ENCODE data around the gene CPNE2. TPM values are rescaled to one million over a fixed set of nuclear protein-coding genes. Genes with fewer than 3 reads are reported as not detected.
"Not testable (repeated sequence)": the region's sequence is repeated elsewhere in the genome, so short reads cannot be mapped to it uniquely, and the experiment has no call there.

Gene CPNE2
- total RNA-seq, 1 donor from 2014 or later, result 73.7 TPM

DNA sequence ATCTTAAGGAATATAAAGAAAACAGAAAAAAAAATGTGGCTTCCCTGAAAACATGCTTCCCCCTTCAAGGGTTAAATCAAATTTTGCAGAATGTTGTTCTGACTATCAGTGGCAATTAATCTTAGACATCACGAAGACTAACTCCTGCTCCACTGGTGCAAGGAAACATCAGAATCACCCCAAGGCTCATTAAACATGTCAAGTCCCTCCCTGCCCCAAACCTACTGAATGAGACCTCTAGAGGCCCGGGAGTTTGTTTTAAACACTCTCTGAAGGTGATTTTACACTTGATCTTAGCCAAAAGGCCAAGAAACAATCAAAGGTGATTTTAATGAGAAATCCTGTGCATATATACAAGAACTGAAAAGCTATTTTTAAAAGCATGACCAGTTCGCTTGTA is 75.2 kb downstream of the CPNE2 start:
- DNase-seq (ENCODE audit: low read depth, low spot score), result no peak

GRCh38 chr16:57167953-57168352 is 75.6 kb downstream of the CPNE2 start:
- DNase-seq (ENCODE audit: low read depth, low spot score), result peak; percentile 60

DNA sequence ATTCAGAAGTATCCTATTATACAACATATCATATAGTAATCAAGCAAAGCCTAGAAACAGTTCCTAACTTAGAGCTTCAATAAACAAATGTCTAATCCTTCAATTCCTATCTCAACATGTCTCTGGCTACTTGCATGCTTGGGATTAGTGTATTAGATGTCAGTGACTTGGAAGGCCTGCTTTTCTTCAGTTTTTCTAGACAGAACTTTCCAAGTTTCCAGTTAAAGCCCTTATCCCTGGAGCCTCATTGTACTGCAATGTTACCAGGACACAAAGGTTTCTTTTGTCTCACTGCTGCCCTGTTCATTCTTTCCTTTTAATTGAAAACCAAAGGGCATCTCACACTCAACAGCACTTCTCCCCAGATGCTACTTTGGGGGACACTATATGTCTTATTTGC is 76.9 kb downstream of the CPNE2 start:
- DNase-seq (ENCODE audit: low read depth, low spot score), result no peak

DNA sequence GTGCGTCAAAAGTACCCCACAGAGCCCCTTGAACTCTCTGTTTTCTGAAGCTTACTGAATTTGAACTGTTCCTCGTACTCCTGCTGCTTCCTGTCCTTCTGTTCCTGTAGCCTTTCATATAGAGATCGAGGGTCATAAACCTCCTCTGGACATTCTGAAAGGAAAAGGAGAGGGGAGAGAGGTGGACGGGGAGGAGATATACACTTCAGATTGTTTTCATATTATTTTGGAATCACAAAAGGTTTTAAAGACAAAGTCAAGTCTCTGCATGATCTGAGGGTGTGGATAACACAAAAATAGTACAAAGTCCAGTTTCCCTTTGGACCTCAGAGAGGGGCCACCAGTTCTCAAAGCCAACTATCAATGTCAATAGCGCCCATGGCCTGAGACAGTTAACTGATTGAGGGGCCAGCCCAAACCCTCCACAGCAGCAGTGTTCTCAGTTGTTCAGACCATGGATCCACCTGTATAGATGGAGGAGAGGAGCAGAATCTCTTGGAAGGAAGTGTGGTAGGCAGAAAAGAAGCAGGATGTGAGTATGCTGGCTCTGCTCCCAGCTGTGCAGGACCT is 80.4 kb downstream of the CPNE2 start:
- no peak for DNase-seq (ENCODE audit: low read depth, low spot score)

GRCh38 chr16:57175896-57176295 is 83.5 kb downstream of the CPNE2 start:
- no peak for DNase-seq (ENCODE audit: low read depth, low spot score)

GRCh38 chr16:57178196-57178595 is 85.8 kb downstream of the CPNE2 start:
- DNase-seq (ENCODE audit: low read depth, low spot score), result no peak

DNA sequence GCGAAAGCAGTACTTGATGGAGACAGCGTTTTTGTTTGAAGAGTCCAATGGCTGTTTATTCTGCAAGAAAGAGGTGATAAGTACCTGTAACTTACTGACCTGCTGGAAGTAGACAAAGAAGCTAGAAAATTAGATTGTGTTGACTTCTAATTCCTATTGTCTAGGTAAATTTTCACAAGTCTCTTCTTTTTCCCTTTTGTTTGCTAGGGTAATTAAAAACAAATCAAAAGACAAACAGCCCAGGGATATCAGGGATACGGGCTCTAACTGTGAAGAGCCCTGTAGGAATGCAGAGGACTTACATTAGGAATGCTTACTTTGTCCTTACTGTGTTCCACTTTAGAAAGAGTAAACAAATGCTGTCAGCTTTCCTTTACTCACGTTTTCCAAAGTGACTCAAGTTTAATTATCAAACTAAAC is 86.4 kb downstream of the CPNE2 start:
- DNase-seq (ENCODE audit: low read depth, low spot score), result no peak

GRCh38 chr16:57179215-57179828 is 86.9 kb downstream of the CPNE2 start:
- DNase-seq (ENCODE audit: low read depth, low spot score), result no peak

DNA sequence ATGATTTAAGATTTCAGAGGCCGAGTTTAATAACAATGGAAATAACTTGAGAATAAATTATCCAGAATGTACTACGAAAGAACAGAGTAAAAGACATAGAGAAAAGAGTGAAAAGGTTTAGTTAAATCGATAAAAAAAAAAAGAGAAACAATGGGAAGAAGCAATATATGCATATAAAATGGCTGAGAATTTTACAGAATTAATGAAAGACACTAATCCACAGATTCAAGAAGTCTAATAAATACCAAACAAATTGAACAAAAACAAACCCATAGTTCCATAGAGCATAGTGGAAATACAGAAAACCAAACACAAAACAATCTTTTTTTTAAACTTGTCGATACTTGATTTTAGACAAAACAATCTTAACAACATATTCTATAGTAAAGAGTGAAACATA is 91.7 kb downstream of the CPNE2 start:
- no peak for DNase-seq (ENCODE audit: low read depth, low spot score)

GRCh38 chr16:57184887-57185445 is 92.6 kb downstream of the CPNE2 start:
- DNase-seq (ENCODE audit: low read depth, low spot score), result peak; percentile 39

- DNase-seq (ENCODE audit: low read depth, low spot score), result no peak
Observed at GRCh38 chr16:57185446-57185944, 93.1 kb downstream of the CPNE2 start.

GRCh38 chr16:57185945-57186871 is 93.8 kb downstream of the CPNE2 start, which contains the start of the genes PSME3IP1 and RSPRY1:
Gene PSME3IP1 (minus strand): TSS chr16:57186039. CDS start chr16:57173854, 12,185 bp downstream.
Gene RSPRY1 (plus strand): TSS chr16:57186329. CDS start chr16:57204659, 18,330 bp downstream.
- DNase-seq (ENCODE audit: low read depth, low spot score), result peak; percentile 97

DNA sequence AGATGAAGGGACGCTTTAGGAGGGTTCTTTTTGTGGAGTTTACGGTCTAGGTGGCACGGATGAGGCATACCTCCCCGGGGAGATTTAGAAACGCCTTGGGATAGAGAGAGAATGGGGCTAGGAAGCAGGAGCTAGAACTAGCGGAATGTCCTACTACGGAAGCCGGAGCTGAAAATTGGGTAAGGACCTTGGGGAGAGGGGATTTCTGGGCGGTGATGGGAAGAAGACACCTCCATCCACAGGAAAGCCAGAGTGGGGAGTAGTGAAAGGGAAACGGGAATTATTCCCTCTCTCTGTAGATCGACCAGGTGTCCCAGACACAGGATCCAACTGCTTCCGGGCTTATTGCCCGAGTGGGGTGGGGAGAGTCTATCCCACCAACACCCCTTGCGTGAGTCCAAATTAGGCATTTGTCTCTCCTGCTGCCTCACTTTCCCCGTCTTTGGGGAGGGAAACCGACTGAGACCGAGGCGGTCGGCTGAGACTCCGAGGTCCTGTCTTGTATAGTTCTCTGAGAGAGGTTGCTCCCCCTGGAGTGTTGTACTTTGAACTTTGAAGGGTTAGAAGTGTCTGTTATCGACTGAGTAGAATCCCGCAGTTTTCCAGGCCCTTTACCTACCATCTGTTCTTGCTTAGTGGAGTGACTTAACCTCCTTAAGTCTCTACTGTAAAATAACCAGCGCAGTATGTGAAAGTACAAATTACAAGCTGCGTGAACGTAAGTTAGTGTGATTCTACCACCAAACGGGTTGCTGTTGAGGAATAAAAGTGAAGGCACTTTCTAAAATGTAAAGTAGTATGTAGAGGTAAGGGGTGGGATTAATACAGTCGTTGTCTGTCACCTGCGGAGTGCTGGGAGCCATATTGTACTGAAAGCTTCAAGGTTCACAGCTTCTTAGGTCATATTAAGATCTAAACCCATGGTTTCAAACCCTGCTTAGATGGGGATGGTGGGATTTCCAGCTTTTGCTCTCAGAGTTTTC is 94.8 kb downstream of the CPNE2 start:
- no peak for DNase-seq (ENCODE audit: low read depth, low spot score)

DNA sequence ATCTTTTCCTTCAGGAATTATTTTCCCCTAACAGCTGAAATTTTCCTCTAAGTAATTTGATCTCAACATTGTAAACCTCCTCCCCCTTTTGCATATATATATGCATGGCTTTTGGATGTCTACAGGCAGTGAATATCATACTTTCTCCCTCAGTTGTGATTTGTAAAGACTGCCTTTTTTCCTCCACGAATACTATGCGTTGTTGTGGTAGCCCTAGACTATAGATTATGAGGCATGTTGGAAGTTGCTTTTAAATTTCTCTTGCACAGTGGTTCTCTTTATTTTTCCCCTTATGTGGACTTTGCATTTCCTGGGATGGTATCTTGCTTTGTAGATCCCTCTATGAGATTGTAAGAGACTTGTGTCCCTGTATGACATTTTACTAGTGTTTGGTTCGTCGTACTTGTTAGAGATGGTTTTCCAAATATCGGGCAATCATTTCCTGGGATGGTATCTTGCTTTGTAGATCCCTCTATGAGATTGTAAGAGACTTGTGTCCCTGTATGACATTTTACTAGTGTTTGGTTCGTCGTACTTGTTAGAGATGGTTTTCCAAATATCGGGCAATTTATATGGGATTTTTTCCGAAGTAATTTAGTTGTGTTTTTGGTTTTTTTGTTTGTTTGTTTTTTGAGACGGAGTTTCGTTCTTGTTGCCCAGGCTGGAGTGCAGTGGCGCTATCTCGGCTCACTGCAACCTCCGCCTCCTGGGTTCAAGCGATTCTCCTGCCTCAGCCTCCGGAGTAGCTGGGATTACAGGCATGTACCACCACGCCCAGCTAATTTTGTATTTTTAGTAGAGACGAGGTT is 95.7 kb downstream of the CPNE2 start:
- DNase-seq (ENCODE audit: low read depth, low spot score), result not testable (repeated sequence)

DNA sequence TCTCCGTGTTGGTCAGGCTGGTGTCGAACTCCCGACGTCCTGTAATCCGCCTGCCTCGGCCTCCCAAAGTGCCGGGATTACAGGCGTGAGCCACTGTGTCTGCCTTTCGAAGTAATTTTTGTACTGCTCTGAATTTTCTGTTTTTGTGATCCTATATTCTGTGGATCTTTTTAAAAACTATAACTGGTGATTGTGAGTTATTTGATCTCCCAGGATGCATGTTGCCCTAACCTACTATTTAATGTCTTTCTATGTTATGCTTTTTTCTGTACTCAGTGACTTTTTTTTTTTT is 96.3 kb downstream of the CPNE2 start:
- no peak for DNase-seq (ENCODE audit: low read depth, low spot score)

GRCh38 chr16:57189527-57189926 is 97.1 kb downstream of the CPNE2 start:
- DNase-seq (ENCODE audit: low read depth, low spot score), result not testable (repeated sequence)

DNA sequence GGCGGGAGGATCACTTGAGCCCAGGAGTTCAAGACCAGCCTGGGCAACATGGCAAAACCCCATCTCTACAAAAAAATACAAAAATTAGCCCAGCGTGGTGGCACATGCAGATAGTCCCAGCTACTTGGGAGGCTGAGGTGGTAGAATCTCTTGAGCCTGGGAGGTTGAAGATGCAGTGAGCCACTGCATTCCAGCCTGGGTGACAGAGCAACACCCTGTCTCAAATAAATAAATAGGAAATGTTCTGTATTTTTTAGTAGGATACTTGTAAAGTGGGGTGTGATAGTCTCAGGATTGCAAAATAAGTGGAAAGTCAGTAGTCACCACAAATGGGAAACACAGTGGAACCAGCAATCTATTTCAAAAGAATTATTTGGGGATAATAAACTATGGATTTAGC is 97.8 kb downstream of the CPNE2 start:
- no peak for DNase-seq (ENCODE audit: low read depth, low spot score)

DNA sequence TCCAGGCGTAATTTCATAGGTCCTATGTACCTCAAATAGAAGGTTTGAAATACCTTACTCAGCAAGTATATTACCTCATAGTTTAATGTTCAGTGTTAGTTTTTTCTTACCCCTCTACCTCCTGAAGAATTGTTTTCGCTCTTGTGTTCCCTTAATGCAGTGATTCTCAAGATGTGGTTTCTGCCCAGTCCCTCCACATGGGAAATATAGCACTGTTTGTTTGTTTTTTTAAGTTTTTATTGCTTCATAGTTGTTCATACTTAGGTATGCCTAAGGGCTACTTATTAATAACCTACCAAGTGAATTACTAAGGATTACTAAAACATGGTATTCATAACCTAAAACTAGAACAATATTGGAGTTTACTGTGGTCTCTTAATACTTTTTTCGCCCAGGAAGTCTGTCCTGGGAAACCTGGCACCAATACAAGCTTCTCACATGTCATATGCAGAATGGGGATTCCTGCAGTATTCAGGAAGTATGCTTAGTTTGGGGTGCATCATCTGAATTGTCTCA is 98.7 kb downstream of the CPNE2 start:
- DNase-seq (ENCODE audit: low read depth, low spot score), result no peak

- DNase-seq (ENCODE audit: low read depth, low spot score), result no peak
Observed at GRCh38 chr16:57192146-57192545, 99.8 kb downstream of the CPNE2 start.
